ENCODE results near the gene RXFP3.

Gene RXFP3

GRCh38 chr5:33929925-33930690, 6.1 kb upstream of the RXFP3 start:
- H3K36me3 ChIP-seq (ENCODE audit: control insufficient read depth, low read length), result no peaks in the 10 kb centered on the region
- H4K20me1 ChIP-seq (ENCODE audit: control insufficient read depth, insufficient read depth, low read depth, low read length), result no peaks in the 10 kb centered on the region
- H3K9me3 ChIP-seq (ENCODE audit: control insufficient read depth, insufficient read depth, low read length), result no peaks in the 10 kb centered on the region
- TF ChIP-seq EZH2phosphoT487 (IDR thresholded peaks at IDR 0.05; ENCODE audit: borderline replicate concordance, low read length), result no peak
- TF ChIP-seq CTCF (IDR thresholded peaks at IDR 0.05; ENCODE audit: low read depth, low read length, poor library complexity, severe bottlenecking), result no peak
- H3K79me2 ChIP-seq (ENCODE audit: control insufficient read depth, low read length), result no peaks in the 10 kb centered on the region
- H3K27ac ChIP-seq (ENCODE audit: low read depth, low read length), result no peak overlapping the region
- H3K4me3 ChIP-seq (ENCODE audit: low read length), result no peak overlapping the region
- no peak overlapping the region for H3K4me2 ChIP-seq (ENCODE audit: low read length)
- H3F3A ChIP-seq (ENCODE audit: control insufficient read depth, insufficient read depth), result no peaks in the 10 kb centered on the region
- no peaks in the 10 kb centered on the region for H3K9me2 ChIP-seq (replicated peaks; ENCODE audit: control insufficient read depth, low read length)
- no peaks in the 10 kb centered on the region for H3K4me1 ChIP-seq (ENCODE audit: control insufficient read depth, low read length)
- 0 out of 2 replicates have a peak, but pooled peaks cover 4% of the 10 kb centered on the region for H3K27me3 ChIP-seq (ENCODE audit: control insufficient read depth, low read length)

- Histone ChIP-seq H3K4me3 (ENCODE audit: low read length) (no peak overlapping the region), H3K36me3 (ENCODE audit: control insufficient read depth, low read length) (no peaks in the 10 kb centered on the region), H3K79me2 (ENCODE audit: control insufficient read depth, low read length) (no peaks in the 10 kb centered on the region), H4K20me1 (ENCODE audit: control insufficient read depth, insufficient read depth, low read depth, low read length) (no peaks in the 10 kb centered on the region), H3K27me3 (ENCODE audit: control insufficient read depth, low read length) (0 out of 2 replicates have a peak, but pooled peaks cover 4% of the 10 kb centered on the region), H3K4me1 (ENCODE audit: control insufficient read depth, low read length) (no peaks in the 10 kb centered on the region), H3K4me2 (ENCODE audit: low read length) (no peak overlapping the region), H3F3A (ENCODE audit: control insufficient read depth, insufficient read depth) (no peaks in the 10 kb centered on the region), H3K9me2 (replicated peaks; ENCODE audit: control insufficient read depth, low read length) (no peaks in the 10 kb centered on the region), H3K27ac (ENCODE audit: low read depth, low read length) (no peak overlapping the region), H3K9me3 (ENCODE audit: control insufficient read depth, insufficient read depth, low read length) (no peaks in the 10 kb centered on the region)
- TF ChIP-seq EZH2phosphoT487 (IDR thresholded peaks at IDR 0.05; ENCODE audit: borderline replicate concordance, low read length) (no peak), CTCF (IDR thresholded peaks at IDR 0.05; ENCODE audit: low read depth, low read length, poor library complexity, severe bottlenecking) (no peak)
These were observed 5.0 kb upstream of the RXFP3 start for GRCh38 chr5:33931136-33931535.

- Histone ChIP-seq H3K27me3 (ENCODE audit: control insufficient read depth, low read length) (0 out of 2 replicates have a peak, but pooled peaks cover 4% of the 10 kb centered on the region), H3K79me2 (ENCODE audit: control insufficient read depth, low read length) (no peaks in the 10 kb centered on the region), H3K36me3 (ENCODE audit: control insufficient read depth, low read length) (no peaks in the 10 kb centered on the region), H3K27ac (ENCODE audit: low read depth, low read length) (no peak overlapping the region), H4K20me1 (ENCODE audit: control insufficient read depth, insufficient read depth, low read depth, low read length) (no peaks in the 10 kb centered on the region), H3K4me2 (ENCODE audit: low read length) (no peak overlapping the region), H3K4me1 (ENCODE audit: control insufficient read depth, low read length) (no peaks in the 10 kb centered on the region), H3K4me3 (ENCODE audit: low read length) (no peak overlapping the region), H3F3A (ENCODE audit: control insufficient read depth, insufficient read depth) (no peaks in the 10 kb centered on the region), H3K9me2 (replicated peaks; ENCODE audit: control insufficient read depth, low read length) (no peaks in the 10 kb centered on the region), H3K9me3 (ENCODE audit: control insufficient read depth, insufficient read depth, low read length) (no peaks in the 10 kb centered on the region)
- TF ChIP-seq CTCF (IDR thresholded peaks at IDR 0.05; ENCODE audit: low read depth, low read length, poor library complexity, severe bottlenecking) (no peak), EZH2phosphoT487 (IDR thresholded peaks at IDR 0.05; ENCODE audit: borderline replicate concordance, low read length) (no peak)
These were observed 2.4 kb upstream of the RXFP3 start for GRCh38 chr5:33933723-33934169.

Data from DOHH2 (cell line).